Measurements from ENCODE around the gene OSBPL10.

GRCh38 chr3:31974471-31974870, 6.6 kb downstream of the OSBPL10 start:
- TF ChIP-seq CTCF (IDR thresholded peaks at IDR 0.05) (no peak), POLR2A (IDR thresholded peaks at IDR 0.05) (no peak)
